Activated CD4-positive, alpha-beta T cell treated with anti-CD3 and anti-CD28 coated beads, Interleukin-2, amount 50 U/mL, for 1 hour (primary cell): ENCODE results near the gene NOVA2.

ENCODE experiments used
- DNase-seq: peaks from one replicate; pipeline ENCODE4 v3.0.0-alpha.2; 2020

The NOVA2 gene

GRCh38 chr19:45999653-46000121 is 26.0 kb upstream of the NOVA2 start:
- DNase-seq = no peak

DNA sequence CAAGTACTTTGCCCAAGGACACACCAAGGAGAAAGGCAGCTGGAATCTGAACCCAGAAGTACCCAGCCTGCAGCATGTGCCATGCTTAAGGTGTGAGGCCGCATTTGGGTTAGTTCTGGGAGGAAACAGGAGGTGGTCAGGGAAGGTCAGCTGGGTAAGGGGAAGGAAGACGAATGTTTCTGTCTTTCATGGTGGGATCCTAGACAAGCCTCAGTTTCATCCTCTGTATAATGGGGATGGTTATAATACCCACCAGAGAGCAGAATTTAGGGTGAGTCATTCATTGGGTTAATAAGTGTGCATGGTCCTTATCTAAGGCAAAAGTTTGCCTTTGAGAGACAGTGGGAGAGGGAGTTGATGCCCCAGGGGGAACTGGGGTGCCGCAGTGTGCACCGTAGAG is 25.2 kb upstream of the NOVA2 start:
- DNase-seq = no peak

DNA sequence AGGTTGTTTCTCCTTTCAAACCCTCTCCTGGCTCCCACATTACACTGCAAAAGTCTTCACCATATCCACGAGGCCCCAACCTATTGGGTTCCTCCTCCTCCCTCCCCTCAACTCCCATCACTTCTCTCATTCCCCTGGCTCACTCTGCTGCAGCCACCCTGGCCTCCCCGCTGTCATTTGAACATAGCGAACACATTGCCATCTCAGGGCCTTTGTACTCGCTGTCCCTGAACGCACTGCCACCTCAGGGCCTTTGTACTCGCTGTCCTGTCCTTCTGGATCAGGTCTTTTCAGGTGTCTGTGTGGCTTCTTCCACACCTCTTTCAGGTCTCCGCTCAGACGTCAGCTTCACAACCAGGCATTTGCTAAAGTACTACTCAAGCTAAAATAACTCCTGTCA is 23.3 kb upstream of the NOVA2 start:
- no peak for DNase-seq

GRCh38 chr19:45995715-45996385 is 22.2 kb upstream of the NOVA2 start:
- no peak for DNase-seq

- peak; percentile 94 for DNase-seq
Observed at GRCh38 chr19:45994998-45995714, 21.5 kb upstream of the NOVA2 start, which contains the start of gene CCDC61. Gene CCDC61, plus strand, starts transcription at chr19:45995467. Its CDS starts 7,552 bp downstream, at chr19:46003019.

- DNase-seq = no peak
Observed at GRCh38 chr19:45994456-45994997, 20.9 kb upstream of the NOVA2 start.

DNA sequence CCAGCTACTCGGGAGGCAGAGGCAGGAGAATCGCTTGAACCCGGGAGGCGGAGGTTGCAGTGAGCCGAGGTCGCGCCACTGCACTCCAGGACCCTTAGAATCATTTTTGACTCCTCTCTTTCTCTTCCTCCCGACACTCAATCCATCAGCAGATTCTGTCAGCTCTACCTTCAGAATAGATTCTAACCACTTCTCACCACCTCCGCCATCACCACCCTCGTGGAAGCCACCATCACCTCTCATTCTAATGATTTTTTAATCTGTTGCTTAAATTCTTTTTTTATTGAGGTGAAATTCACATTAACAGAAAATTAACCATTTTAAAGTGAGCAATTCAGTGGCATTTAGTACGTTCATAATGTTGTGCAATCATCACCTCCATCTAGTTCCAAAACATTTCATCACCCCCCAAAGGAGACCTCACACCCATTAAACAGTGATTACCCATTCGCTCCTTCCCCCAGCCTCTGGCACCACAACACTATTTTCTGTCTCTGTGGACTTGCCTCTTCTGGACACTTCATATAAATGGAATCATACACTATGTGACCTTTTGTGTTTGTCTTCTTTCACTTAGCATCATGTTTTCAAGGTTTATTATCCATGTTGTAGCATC is 16.6 kb upstream of the NOVA2 start:
- DNase-seq = no peak

- DNase-seq = no peak
Observed at GRCh38 chr19:45985321-45985720, 11.7 kb upstream of the NOVA2 start.

DNA sequence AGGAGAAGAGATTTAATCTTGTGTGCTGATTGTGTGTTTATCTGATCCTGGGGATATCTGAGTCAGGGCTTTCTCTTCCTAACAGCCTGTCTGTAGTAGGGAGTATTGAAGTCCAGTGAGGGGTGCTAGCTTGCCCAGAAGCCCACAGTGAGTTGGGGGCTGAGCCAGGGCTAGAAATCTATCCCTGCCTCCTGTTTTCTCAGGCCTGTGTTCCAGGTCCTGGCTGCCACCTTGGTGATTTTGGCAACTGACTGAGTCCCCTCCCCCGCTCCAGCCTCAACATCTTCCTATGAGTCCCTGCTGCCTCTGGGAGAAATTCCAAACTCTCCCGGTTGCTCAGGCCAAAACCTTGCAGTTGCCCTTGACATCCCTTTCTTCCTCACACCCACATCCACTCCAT is 7.7 kb upstream of the NOVA2 start:
- no peak for DNase-seq

DNA sequence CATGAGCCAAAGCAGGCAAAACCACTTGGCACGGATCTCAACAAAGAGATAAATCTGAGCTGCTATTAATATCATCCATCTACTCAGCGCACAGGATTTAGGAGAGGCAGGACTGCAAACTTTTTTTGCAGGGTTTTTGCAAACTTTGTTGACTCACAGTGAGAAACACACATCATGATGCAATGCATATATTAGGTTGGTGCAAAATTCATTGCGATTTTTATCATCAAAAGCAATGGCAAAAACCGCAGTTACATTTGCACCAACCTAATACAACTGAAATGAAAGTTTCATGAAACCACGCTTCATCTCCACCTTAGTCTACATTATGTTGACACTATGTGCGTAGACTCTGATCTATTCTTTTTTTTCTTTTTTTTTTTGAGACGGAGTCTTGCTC is 4.5 kb upstream of the NOVA2 start:
- no peak for DNase-seq

- DNase-seq = no peak
Observed at GRCh38 chr19:45976178-45976577, 2.5 kb upstream of the NOVA2 start.

DNA sequence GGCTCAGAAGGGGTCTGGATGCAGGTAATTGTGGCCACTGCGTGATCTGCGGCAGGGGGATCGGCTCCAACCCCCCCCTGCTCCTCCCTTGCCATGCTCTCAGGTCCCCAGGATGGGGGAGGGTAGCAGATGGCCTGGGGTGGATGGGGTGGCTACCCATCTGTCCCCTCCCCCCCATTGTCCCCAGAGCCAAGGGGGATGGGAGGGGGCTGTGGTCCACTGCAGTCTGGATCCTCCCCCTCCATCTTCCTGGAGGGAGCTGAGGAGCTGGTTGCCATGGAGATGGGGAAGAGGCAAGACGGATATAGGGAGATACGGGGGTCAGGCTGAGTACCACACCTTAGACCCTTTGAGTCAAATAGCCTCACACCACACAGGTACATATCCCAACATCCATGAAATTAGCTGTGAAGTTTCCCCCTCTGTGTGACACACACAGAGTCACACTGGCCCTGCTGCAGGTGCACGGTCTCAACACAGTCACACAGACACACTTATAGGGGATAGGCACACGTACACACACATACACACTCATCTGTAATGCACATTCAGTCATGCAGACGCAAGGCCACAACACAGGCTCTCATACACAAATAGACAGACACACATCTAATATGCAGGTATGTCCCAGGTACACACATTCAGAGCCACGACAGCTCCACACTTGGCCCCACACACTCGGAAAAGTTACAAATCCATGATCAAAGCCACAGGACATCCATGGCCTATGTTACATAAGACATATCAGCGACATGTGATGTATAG is 1.8 kb upstream of the NOVA2 start:
- no peak for DNase-seq

DNA sequence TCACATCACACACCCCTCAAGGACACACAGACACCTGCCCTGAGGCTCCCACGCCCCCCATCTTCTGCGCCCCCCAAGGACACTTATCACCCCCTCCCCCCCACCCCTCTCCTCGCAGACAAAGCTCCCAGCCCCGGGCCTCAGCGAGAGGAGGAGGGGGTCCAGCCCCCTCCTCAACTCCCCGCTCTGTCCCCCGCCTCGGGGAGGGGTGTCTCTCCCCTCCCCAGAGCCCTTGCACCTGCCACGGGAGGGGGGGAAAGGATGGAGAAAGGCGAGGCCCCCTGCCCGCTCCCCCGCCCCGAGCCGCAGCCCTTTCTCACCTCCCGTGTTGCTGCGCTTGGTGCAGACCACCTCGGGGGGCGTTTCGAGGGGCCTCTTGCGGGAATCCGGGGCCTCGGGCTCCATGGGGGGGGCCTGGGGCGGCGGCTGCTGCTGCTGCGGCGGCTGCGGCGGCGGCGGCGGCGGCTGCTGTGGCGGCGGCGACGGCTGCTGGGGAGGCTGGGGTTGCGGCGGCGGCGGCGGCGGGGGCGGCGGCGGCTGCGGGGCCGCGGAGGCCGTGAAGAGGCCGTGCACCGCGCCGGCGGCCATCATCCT is 621 bp downstream of the NOVA2 start:
- DNase-seq = no peak

DNA sequence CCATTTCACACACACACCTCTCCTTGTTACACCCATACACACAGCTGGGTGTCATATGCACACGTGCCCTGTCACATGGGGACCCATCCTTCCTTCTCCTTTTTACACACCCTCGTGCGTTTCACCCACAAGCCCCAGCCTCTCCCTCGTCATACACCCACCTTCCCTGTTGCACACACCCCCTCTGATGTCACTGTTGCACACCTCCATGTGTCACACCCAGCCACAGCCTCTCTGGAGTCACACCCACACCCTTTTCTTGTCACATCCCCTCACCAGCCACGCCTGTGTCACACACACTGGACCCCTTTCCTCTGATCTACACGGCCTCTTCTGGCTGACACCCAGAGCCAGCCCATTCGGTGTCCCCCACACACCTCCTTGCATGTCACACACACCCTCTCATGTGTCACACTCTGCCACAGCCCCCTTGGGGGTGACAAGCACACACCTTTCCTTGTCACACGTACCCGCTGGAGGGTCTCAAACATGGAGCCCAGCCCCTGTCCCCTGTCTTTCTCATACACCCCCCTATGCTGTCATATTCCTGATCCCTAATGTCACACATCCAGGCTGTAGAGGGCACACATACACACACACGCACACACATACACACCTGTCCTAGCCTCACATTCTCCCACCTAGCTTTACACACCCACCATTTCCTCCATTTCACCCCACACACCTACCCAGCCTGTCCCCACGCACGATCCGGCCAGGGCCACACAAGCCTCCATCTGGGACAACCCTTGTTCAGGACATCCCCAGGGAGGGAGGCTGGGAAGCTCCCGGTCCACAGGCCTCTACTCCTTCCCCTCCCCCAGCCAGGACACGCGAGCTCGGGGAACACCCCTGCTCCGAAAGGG is 1.4 kb downstream of the NOVA2 start:
- peak; percentile 16 for DNase-seq

GRCh38 chr19:45971260-45971902 is 2.3 kb downstream of the NOVA2 start:
- DNase-seq = no peak

GRCh38 chr19:45969676-45970075 is 4.0 kb downstream of the NOVA2 start:
- no peak for DNase-seq

DNA sequence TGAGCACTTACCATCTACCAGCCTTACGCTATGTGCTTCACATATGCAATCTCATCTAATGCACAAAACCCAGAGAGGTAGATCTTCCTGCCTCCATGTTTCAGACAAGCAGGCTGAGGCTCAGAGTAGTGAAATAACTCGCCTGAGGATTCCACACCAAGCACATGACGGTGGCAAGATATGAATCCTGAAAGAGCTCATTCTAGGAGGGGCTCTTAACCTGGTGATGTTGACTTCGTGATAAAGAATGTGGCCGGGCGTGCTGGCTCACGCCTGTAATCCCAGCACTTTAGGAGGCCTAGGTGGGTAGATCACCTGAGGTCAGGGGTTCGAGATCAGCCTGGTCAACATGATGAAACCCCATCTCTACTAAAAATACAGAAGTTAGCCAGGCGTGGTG is 5.0 kb downstream of the NOVA2 start:
- no peak for DNase-seq

DNA sequence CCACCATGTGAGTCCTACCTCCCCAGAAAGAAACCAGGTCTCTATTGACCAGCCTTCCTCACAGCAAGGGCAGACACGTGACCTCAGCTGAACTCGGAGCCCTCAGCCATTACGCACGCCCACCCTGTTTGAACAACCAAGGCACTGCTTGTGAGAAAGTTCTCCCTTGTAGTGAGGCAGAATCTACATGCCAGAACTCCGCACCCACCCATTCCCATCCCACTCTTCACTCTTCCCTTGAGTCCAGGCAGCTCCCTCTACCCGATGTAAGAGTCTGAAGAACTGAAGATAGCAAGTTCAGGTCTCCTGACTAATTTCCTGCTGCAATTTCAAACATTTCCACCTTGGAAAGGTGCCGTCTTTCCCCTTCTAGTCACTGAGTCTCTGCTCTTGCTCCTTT is 6.4 kb downstream of the NOVA2 start:
- no peak for DNase-seq

DNA sequence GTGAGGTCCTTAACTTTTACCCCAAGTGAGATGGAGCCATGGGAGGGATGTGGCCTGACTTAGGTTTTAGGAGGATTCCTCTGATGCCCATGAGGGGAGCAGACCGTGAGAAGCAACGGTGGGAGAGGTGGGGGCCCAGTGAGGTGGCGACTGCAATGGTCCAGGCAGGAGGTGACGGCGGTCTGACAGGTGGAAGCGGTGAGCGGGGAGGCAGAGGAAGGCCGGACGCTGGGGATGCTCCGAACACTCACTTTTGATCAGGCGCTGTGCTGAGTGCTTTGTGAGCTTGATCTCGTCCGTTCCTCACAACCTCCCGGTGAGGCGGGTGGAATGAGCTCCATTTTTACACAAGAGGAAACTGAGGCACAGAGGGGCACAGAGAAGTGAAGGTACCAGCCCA is 11.6 kb downstream of the NOVA2 start:
- DNase-seq = no peak

- no peak for DNase-seq
Observed at GRCh38 chr19:45960595-45961235, 12.9 kb downstream of the NOVA2 start.
